Astrocyte of the cerebellum (primary cell): ENCODE measurements around the gene KRIT1.

Experiments
- DNase-seq: peaks from one replicate; pipeline ENCODE4 v3.0.0-alpha.2; 2011; ENCODE audit warnings: low read depth
- H3K4me3 ChIP-seq: 2 replicates; pipeline ENCODE4 v1.5.1; 2011; ENCODE audit warnings: mild to moderate bottlenecking, low read depth, low read length, moderate library complexity
- in situ Hi-C: cut with HindIII; loops from 2 replicates; pipeline ENCODE4 v1.10.0; 2017; ENCODE audit warnings: low sequenced_read_pairs
- TF ChIP-seq, protein P1 (sequence below): IDR thresholded peaks from 2 replicates; pipeline ENCODE4 v1.5.1; 2012; ENCODE audit warnings: low read length, low read depth, moderate library complexity, mild to moderate bottlenecking; ENCODE audit errors: missing control alignments

KRIT1 gene

DNA sequence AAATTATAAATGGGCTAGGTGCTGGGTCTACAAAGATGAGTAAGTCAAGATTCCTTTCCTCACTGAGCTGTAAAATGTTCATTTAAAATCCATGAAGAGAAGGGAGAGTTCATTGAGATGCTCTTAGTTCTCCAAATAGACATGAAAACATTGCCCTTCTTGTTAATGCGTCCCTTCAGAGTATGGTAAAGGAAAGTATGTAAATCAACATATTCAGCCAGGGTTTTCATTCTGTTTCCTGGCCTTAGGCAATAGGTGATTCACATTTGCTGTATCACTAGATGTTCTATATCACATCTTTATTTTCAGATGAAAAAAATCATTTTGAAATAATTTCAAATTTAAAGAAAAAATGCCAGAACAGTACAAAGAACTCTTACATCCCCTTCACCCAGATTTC lies 5.5 kb upstream of the KRIT1 start:
- H3K4me3 ChIP-seq, result no peak overlapping the region
- TF ChIP-seq, protein P1, sequence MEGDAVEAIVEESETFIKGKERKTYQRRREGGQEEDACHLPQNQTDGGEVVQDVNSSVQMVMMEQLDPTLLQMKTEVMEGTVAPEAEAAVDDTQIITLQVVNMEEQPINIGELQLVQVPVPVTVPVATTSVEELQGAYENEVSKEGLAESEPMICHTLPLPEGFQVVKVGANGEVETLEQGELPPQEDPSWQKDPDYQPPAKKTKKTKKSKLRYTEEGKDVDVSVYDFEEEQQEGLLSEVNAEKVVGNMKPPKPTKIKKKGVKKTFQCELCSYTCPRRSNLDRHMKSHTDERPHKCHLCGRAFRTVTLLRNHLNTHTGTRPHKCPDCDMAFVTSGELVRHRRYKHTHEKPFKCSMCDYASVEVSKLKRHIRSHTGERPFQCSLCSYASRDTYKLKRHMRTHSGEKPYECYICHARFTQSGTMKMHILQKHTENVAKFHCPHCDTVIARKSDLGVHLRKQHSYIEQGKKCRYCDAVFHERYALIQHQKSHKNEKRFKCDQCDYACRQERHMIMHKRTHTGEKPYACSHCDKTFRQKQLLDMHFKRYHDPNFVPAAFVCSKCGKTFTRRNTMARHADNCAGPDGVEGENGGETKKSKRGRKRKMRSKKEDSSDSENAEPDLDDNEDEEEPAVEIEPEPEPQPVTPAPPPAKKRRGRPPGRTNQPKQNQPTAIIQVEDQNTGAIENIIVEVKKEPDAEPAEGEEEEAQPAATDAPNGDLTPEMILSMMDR, result no peak
- in situ Hi-C loops, result no loop called here
- no peak for DNase-seq

DNA sequence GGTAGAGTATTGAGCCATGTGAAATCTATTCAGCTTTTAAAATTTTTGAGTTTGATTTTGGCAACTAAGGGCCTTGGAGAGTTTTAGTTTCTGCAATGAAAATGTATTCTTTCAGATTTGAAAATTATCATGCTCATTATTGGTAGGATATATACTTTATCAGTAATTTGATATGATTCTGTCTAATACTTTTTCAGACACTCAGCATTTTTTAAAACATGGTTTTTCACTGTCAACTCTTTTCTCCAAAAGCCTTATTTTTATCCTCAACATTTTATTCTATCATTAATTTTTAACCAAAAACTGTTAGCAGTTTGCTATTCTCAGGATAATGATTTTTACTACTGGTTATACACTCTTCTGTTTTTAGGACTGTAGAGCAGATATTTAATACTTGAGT lies 4.9 kb upstream of the KRIT1 start:
- in situ Hi-C loops, result no loop called here
- TF ChIP-seq, protein P1, result no peak

DNA sequence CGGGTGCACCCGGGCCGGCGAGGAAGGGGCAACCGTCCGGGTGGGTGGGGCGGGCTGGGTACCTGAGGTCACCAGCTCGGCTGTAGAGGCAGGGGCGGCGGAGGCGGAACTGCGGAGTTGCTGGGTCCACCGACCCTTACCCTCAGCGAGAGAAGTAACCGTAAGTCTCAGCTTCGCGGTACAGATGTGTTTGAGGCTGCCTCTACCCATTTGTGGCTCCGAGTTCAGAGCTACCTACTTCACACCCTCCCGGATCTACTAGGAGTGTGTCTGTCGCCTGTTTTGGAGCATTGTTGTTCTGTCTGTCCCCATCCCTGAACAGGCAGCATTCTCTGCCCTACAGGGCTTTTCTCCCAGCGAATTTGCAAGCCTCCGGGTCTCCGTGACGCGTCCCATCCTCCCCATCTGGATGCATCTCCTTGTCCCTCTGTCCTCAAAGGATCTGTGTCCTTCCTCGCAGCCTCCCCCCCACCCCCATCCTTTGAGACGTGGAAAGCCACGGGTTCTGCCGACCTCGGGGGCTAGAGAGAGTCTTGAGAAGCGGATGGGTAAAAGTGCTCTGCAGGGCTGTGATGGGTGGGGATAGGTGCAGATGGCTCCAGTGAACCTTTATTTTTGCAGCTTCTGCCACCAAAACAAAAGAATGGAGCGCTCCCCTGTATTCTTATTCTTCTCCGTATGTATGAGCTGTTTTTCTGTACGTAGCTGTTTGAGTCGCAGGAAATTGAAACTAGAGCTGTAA lies 817 bp upstream of the KRIT1 start:
- peak overlapping the region; percentile 62 for H3K4me3 ChIP-seq
- TF ChIP-seq, protein P1, result no peak
- in situ Hi-C loops, result no loop called here
- DNase-seq, result no peak

More for the DNA sequence above, 4.9 kb upstream of the KRIT1 start:
- DNase-seq, result no peak
- H3K4me3 ChIP-seq, result no peak overlapping the region

DNA sequence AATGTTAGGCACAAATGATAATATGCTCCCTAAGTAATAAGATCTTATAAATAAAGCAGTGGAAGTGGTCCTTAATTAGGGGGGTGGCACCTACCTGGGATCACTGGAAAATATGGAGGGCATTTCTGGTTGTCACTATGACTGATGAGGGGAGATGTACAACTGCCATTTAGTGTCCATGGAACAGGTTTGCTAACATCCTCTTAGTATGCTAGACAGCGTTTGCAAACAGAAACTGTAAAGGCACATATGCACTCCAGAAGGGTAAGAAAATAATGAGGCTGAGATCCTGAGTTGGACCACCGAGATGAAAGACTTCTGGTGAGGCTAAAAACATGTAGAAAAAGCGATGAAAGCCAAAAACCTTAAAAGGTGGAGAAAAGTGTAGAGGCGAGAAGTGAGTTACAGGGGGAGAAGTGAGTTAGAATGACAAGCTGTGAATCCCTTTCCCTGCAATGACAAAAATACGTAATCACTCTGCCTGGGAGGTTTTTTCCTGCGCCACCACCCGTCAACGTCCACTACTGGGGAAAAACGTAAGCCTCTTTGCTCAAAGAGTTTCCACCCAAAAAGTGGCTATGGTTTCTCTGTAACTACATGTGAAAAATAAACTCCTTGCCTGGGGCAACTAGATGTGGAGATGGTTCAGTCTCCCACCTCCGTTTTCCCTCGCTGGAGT lies 767 bp downstream of the KRIT1 start:
- H3K4me3 ChIP-seq, result peak overlapping the region; percentile 62
- DNase-seq, result no peak
- in situ Hi-C loops, result no loop called here
- TF ChIP-seq, protein P1, result no peak

DNA sequence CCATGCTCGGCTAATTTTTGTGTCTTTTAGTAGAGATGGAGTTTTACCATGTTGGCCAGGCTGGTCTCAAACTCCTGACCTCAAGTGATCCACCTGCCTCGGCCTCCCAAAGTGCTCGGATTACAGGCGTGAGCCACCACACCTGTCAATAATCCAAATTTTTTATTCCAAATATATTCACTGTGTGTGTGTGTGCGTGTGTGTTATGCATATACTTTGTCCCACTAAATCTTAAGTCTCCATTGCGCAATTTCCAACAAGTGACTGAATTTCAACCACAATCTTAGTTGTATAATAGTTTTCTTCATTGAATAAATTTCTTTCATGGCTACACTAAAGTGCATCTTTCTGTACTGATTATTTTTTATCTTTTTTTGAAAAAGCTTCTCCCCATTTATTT lies 2.7 kb downstream of the KRIT1 start:
- TF ChIP-seq, protein P1, result no peak
- in situ Hi-C loops, result no loop called here
- no peak for DNase-seq
- H3K4me3 ChIP-seq, result no peak overlapping the region

DNA sequence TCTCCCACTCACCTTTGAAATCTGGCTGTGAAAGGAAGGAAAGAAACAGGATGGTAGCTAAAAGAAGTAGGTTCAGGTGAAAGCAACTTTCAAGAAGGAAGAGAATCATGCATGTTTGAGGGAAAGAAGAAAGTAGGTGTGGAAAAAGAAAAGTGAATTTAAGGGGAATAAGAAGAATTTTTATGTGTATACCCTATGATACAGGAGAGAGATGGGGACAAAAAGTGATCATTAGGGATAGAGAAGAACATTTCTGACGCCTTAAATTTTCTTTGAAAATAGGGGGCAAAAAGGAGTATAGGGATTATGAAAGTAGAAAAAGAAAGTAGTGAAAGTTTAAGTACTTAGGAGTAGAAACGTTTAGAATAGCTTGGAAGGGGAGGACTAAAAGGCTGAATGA lies 15.2 kb downstream of the KRIT1 start:
- no peak overlapping the region for H3K4me3 ChIP-seq
- TF ChIP-seq, protein P1, result no peak
- DNase-seq, result no peak
- in situ Hi-C loops, result no loop called here
